Activated CD4-positive, alpha-beta T cell treated with anti-CD3 and anti-CD28 coated beads for 4 hours (primary cell): Measurements from ENCODE around the gene THRSP.

Experiments used
- DNase-seq, 2 donors: peaks; one replicate each; pipeline ENCODE4 v3.0.0-alpha.2; 2020

THRSP gene

GRCh38 chr11:78100676-78101472 is 37.2 kb downstream of the THRSP start:
- DNase-seq: no peak

GRCh38 chr11:78109081-78110015 is 45.7 kb downstream of the THRSP start:
- DNase-seq: no peak

GRCh38 chr11:78110351-78110750 is 46.7 kb downstream of the THRSP start:
- DNase-seq: no peak

- no peak for DNase-seq
Measured at GRCh38 chr11:78110830-78111229, 47.2 kb downstream of the THRSP start.

GRCh38 chr11:78111298-78111697 is 47.6 kb downstream of the THRSP start:
- no peak for DNase-seq

- DNase-seq: no peak
Measured at GRCh38 chr11:78112582-78113275, 49.1 kb downstream of the THRSP start.
